Measurements from ENCODE around the gene BBC3. TPM values are rescaled to one million over a fixed set of nuclear protein-coding genes. Genes with fewer than 3 reads are reported as not detected.
"Not testable (repeated sequence)": the region's sequence is repeated elsewhere in the genome, so short reads cannot be mapped to it uniquely, and the experiment has no call there.

Gene BBC3
- total and polyA plus RNA-seq, 2 experiments from 2014 or later: 6.3 to 14.6 TPM

DNA sequence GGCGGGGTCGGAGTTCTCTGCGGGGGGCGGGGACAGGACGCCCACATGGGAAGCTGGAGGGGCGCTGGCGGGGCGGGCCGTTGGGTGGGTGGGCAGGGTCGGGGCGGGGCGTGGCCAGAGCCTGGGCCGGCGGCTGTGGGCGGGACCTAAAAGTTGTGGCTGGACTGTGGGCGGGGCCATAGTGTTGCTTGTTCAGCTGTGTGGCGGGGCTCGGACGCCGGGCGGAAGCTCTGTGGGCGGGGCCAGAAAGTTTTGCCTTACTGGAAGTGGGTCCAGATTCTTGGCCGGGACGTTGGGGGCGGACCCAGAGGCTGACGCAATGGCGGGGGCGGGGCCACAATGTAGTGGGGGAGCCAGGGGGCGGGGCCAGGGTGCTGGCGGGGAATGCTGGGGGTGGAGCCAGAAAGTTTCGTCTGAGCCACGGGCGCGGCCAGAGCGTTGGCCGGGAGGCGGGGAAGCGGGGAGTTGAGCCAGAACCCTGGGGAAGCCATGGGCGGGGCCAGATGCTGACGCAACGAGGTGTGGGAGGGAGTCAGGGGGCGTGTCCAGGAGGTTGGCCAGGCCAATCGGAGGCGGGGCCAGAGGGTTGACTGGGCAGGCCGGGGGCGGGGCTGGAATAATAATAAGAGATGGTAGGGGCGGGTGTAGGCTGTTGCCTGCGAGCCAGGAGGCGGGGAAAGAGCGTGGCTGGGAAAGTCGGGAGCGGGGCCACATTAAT is 25.9 kb upstream of the BBC3 start:
- 0 to 2% methylated on average over 3 to 51 of the region's 52 CpGs for WGBS, 2 experiments (ENCODE audit: low coverage in 1 of 2, low lambda C conversion rate in 2 of 2, missing lambda C conversion rate in 2 of 2)
- H3F3A ChIP-seq (ENCODE audit: insufficient read depth): peaks cover 26% of the 10 kb centered on the region
- no peaks in the 10 kb centered on the region for H3K9me2 ChIP-seq (ENCODE audit: insufficient read depth)
- TF ChIP-seq EZH2 (IDR thresholded peaks at IDR 0.05; ENCODE audit: insufficient read depth, poor library complexity, severe bottlenecking): no peak
- TF ChIP-seq EZH2phosphoT487 (IDR thresholded peaks at IDR 0.05; ENCODE audit: insufficient read depth, low read depth): no peak
- peak overlapping the region; percentile 92 for H3K9ac ChIP-seq
- no peaks in the 10 kb centered on the region for H3K9me3 ChIP-seq (ENCODE audit: low read depth)
- in situ Hi-C loops (cut with MboI): no loop called here
- H3K4me2 ChIP-seq (ENCODE audit: unreplicated experiment): no peak overlapping the region
- peaks cover 35% of the 10 kb centered on the region for H3K4me1 ChIP-seq (ENCODE audit: insufficient read depth)
- H3K79me2 ChIP-seq (ENCODE audit: insufficient read depth): peaks cover 40% of the 10 kb centered on the region
- H3K27me3 ChIP-seq (replicated peaks; ENCODE audit: insufficient read depth): no peaks in the 10 kb centered on the region
- H3K4me3 ChIP-seq: peak overlapping the region; percentile 87; the same call in 1 of the 2 replicates
- no peaks in the 10 kb centered on the region for H3K36me3 ChIP-seq (ENCODE audit: low read depth)
- DNase-seq: peak; percentile 100
- no peak overlapping the region for H2AFZ ChIP-seq
- peak overlapping the region; percentile 92 for H3K27ac ChIP-seq
- no peaks in the 10 kb centered on the region for H4K20me1 ChIP-seq (ENCODE audit: insufficient read depth)

DNA sequence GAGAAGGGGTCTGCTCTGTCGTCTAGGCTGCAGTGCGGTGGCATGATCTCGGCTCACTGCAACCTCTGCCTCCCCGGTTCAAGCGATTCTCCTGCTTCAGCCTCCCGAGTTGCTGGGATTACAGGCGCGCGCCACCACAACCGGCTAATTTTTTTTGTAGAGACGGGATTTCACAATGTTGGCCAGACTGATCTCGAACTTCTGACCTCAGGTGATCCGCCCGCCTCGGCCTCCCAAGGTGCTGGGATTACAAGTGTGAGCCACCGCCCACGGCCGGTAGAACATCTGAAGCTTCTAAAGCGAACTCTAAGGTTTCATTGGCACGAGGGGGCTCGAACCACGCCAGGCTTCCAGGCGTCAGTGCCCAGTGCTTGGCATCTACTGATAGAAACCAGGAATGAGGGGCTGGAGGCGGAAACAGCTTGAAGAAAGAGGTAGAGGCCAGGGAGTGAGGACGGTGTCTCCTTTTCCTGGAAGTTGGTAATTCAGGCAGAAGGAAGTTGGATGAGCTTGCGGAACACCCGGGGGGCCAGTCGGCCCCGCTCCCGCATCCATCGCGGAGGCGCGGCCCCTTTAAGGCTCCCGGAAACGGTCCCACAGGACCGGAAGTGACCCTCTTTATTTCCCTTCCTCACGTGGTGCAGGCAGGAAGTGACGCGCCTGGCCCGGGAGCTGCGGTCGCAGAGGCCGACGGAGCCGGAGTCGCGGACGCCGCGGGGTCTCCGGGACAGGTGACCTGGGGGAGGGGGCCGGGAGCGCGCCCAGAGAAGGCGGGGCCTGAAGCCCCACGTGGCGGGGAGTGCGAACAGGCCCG is 25.1 kb upstream of the BBC3 start, which contains the start of gene CCDC9:
CCDC9 (plus strand) TSS at position 647 of the 814 bp plus-strand sequence. CDS start 1,876 bp downstream, outside the sequence.
- Histone ChIP-seq H3K4me1 (ENCODE audit: insufficient read depth) (peaks cover 35% of the 10 kb centered on the region), H3F3A (ENCODE audit: insufficient read depth) (peaks cover 26% of the 10 kb centered on the region), H3K9me2 (ENCODE audit: insufficient read depth) (no peaks in the 10 kb centered on the region), H3K9me3 (ENCODE audit: low read depth) (no peaks in the 10 kb centered on the region), H3K4me2 (ENCODE audit: unreplicated experiment) (peak within 1 kb of the TSS; percentile 88), H2AFZ (peak within 1 kb of the TSS; percentile 88), H4K20me1 (ENCODE audit: insufficient read depth) (no peaks in the 10 kb centered on the region), H3K9ac (peak within 1 kb of the TSS; percentile 92), H3K36me3 (ENCODE audit: low read depth) (no peaks in the 10 kb centered on the region), H3K79me2 (ENCODE audit: insufficient read depth) (peaks cover 34% of the 10 kb centered on the region), H3K27me3 (replicated peaks; ENCODE audit: insufficient read depth) (no peaks in the 10 kb centered on the region), H3K4me3 (peak within 1 kb of the TSS; percentile 87), H3K27ac (peak within 1 kb of the TSS; percentile 92)
- in situ Hi-C loops (cut with MboI): no loop called here
- DNase-seq: peak; percentile 98
- 18 to 20% methylated on average over 50 to 59 of the region's 60 CpGs for WGBS, 2 experiments (ENCODE audit: low coverage in 1 of 2, low lambda C conversion rate in 2 of 2, missing lambda C conversion rate in 2 of 2)
- no peak for TF ChIP-seq EZH2 (IDR thresholded peaks at IDR 0.05; ENCODE audit: insufficient read depth, poor library complexity, severe bottlenecking)
- TF ChIP-seq EZH2phosphoT487 (IDR thresholded peaks at IDR 0.05; ENCODE audit: insufficient read depth, low read depth): no peak

DNA sequence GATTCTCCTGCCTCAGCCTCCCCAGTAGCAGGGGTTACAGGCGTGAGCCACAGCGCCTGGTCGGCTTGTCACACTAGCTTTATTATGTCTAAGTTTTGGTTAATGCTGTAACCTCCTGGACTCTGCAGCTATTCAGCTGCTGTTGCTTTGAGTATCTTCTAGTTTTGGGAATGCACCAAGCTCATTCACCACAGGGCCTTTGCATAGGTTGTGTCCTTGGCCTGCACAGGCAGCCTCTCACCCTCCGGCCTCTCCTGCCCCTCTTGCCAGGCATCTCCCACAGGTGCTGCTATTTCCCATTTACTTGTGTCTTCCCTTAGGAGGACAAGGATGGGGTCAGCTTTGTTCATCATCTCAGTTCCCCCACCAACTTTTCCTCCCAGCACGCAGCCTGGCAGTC is 23.0 kb upstream of the BBC3 start:
- H3K9ac ChIP-seq: peak overlapping the region; percentile 1; the same call in 1 of the 2 replicates
- peak overlapping the region; percentile 23; the same call in 1 of the 2 replicates for H3K4me3 ChIP-seq
- H3F3A ChIP-seq (ENCODE audit: insufficient read depth): peaks cover 26% of the 10 kb centered on the region
- in situ Hi-C loops (cut with MboI): no loop called here
- DNase-seq: no peak
- H3K27ac ChIP-seq: peak overlapping the region; percentile 51
- no peaks in the 10 kb centered on the region for H3K9me2 ChIP-seq (ENCODE audit: insufficient read depth)
- H3K36me3 ChIP-seq (ENCODE audit: low read depth): no peaks in the 10 kb centered on the region
- no peaks in the 10 kb centered on the region for H4K20me1 ChIP-seq (ENCODE audit: insufficient read depth)
- H2AFZ ChIP-seq: no peak overlapping the region
- H3K9me3 ChIP-seq (ENCODE audit: low read depth): no peaks in the 10 kb centered on the region
- 70 to 76% methylated on average over 5 of the region's 5 CpGs for WGBS, 2 experiments (ENCODE audit: low coverage in 1 of 2, low lambda C conversion rate in 2 of 2, missing lambda C conversion rate in 2 of 2)
- H3K4me2 ChIP-seq (ENCODE audit: unreplicated experiment): peak overlapping the region; percentile 69
- H3K4me1 ChIP-seq (ENCODE audit: insufficient read depth): peaks cover 32% of the 10 kb centered on the region
- TF ChIP-seq EZH2phosphoT487 (IDR thresholded peaks at IDR 0.05; ENCODE audit: insufficient read depth, low read depth) (no peak), EZH2 (IDR thresholded peaks at IDR 0.05; ENCODE audit: insufficient read depth, poor library complexity, severe bottlenecking) (no peak)
- no peaks in the 10 kb centered on the region for H3K27me3 ChIP-seq (replicated peaks; ENCODE audit: insufficient read depth)
- peaks cover 12% of the 10 kb centered on the region for H3K79me2 ChIP-seq (ENCODE audit: insufficient read depth)

DNA sequence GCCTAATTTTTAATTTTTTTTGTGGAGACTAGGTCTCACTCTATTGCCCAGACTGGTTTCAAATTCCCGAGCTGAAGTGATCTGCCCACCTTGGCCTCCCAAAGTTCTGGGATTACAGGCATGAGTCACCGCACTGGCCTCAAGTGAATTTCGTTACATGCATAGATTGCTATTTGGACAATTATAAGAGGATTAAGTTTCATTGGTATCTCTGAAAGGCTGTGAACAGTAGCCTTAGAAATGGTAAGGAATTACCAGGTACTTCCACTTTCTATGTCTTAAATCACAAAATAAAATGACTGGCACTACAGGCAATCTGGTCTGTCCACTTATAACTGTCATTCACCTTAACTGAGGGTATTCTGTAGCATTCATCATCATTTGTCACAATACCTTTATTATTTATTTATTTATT is 22.5 kb upstream of the BBC3 start:
- Histone ChIP-seq H3K9me3 (ENCODE audit: low read depth) (no peaks in the 10 kb centered on the region), H3K9me2 (ENCODE audit: insufficient read depth) (no peaks in the 10 kb centered on the region), H3K4me3 (peak overlapping the region; percentile 23; the same call in 1 of the 2 replicates), H3F3A (ENCODE audit: insufficient read depth) (peaks cover 25% of the 10 kb centered on the region), H3K4me1 (ENCODE audit: insufficient read depth) (peaks cover 27% of the 10 kb centered on the region), H3K4me2 (ENCODE audit: unreplicated experiment) (peak overlapping the region; percentile 69), H3K9ac (peak overlapping the region; percentile 1; the same call in 1 of the 2 replicates), H3K36me3 (ENCODE audit: low read depth) (no peaks in the 10 kb centered on the region), H3K79me2 (ENCODE audit: insufficient read depth) (peaks cover 7% of the 10 kb centered on the region), H3K27me3 (replicated peaks; ENCODE audit: insufficient read depth) (no peaks in the 10 kb centered on the region), H4K20me1 (ENCODE audit: insufficient read depth) (no peaks in the 10 kb centered on the region), H2AFZ (no peak overlapping the region), H3K27ac (peak overlapping the region; percentile 51)
- peak; percentile 91 for DNase-seq
- in situ Hi-C loops (cut with MboI): no loop called here
- TF ChIP-seq EZH2phosphoT487 (IDR thresholded peaks at IDR 0.05; ENCODE audit: insufficient read depth, low read depth) (no peak), EZH2 (IDR thresholded peaks at IDR 0.05; ENCODE audit: insufficient read depth, poor library complexity, severe bottlenecking) (no peak)
- 4 to 9% methylated on average over 3 of the region's 3 CpGs for WGBS, 2 experiments (ENCODE audit: low coverage in 1 of 2, low lambda C conversion rate in 2 of 2, missing lambda C conversion rate in 2 of 2)

DNA sequence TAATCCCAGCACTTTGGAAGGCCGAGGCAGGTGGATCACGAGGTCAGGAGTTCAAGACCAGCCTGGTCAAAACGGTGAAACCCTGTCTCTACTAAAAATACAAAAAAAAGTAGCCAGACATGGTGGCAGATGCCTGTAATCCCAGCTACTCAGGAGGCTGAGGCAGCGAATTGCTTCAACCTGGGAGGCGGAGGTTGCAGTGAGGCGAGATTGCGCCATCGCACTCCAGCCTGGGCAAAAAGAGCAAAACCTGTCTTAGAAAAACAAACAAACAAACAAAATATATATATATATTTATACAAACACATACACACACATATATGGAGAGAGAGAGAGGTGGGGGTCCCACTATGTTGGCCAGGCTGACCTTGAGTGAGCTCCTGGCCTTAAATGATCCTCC is 22.0 kb upstream of the BBC3 start:
- H3K27me3 ChIP-seq (replicated peaks; ENCODE audit: insufficient read depth); H3K36me3 ChIP-seq (ENCODE audit: low read depth); H3K9me3 ChIP-seq (ENCODE audit: low read depth); H2AFZ ChIP-seq; H3K9me2 ChIP-seq (ENCODE audit: insufficient read depth); H3K9ac ChIP-seq; H3K4me3 ChIP-seq; in situ Hi-C loops (cut with MboI); H4K20me1 ChIP-seq (ENCODE audit: insufficient read depth); DNase-seq; H3K79me2 ChIP-seq (ENCODE audit: insufficient read depth): not testable (repeated sequence)
- peaks cover 21% of the 10 kb centered on the region for H3F3A ChIP-seq (ENCODE audit: insufficient read depth)
- peak overlapping the region; percentile 51 for H3K27ac ChIP-seq
- peaks cover 22% of the 10 kb centered on the region for H3K4me1 ChIP-seq (ENCODE audit: insufficient read depth)
- peak overlapping the region; percentile 69 for H3K4me2 ChIP-seq (ENCODE audit: unreplicated experiment)
- 94 to 96% methylated on average over 8 of the region's 8 CpGs for WGBS, 2 experiments (ENCODE audit: low coverage in 1 of 2, low lambda C conversion rate in 2 of 2, missing lambda C conversion rate in 2 of 2)

Data from GM23248 (cell line).